DND-41 (cell line): ENCODE results near the gene ZNF217.

Experiments
- EZH2 ChIP-seq: IDR thresholded peaks from 3 replicates; pipeline ENCODE4 v1.6.1; 2012; ENCODE audit warnings: borderline replicate concordance, low read depth, mild to moderate bottlenecking, moderate library complexity, low read length, inconsistent platforms; ENCODE audit not compliant: severe bottlenecking
- TF ChIP-seq, protein P1 (sequence below): IDR thresholded peaks from 2 replicates; pipeline ENCODE4 v1.5.1; 2012; ENCODE audit warnings: borderline replicate concordance, low read length, moderate library complexity, mild to moderate bottlenecking; ENCODE audit not compliant: poor library complexity, severe bottlenecking; ENCODE audit errors: extremely low read depth

DNA sequence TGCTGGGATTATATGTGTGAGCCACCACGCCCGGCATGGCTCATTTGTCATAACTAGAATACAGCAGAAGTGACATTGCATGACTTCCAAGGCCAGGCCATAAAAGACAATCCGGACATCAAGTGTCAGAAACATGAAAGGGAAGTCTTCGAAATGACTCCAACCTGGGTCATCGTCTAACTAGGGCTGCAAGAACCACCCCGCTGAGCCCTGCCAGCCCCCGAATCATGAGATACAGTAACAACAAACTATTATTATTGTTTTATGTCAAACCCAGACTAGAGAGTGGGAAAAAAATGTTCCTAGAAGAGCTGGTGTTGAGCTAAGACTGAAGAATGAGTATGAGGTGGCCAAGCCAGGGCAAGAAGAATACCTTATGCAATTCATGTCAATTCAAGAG is 59.6 kb downstream of the ZNF217 start:
- no peak for TF ChIP-seq EZH2
- TF ChIP-seq, protein P1, sequence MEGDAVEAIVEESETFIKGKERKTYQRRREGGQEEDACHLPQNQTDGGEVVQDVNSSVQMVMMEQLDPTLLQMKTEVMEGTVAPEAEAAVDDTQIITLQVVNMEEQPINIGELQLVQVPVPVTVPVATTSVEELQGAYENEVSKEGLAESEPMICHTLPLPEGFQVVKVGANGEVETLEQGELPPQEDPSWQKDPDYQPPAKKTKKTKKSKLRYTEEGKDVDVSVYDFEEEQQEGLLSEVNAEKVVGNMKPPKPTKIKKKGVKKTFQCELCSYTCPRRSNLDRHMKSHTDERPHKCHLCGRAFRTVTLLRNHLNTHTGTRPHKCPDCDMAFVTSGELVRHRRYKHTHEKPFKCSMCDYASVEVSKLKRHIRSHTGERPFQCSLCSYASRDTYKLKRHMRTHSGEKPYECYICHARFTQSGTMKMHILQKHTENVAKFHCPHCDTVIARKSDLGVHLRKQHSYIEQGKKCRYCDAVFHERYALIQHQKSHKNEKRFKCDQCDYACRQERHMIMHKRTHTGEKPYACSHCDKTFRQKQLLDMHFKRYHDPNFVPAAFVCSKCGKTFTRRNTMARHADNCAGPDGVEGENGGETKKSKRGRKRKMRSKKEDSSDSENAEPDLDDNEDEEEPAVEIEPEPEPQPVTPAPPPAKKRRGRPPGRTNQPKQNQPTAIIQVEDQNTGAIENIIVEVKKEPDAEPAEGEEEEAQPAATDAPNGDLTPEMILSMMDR = no peak
